SK-N-SH (cell line): ENCODE data around the gene SPAG9.

Source experiments
- EP300 ChIP-seq, 2 experiments: IDR thresholded peaks; 2 replicates each; pipeline versions ENCODE4 v1.4.0 to v1.6.1; 2012; ENCODE audit warnings: borderline replicate concordance in 1 of 2, low read depth in 1 of 2, low read length in 1 of 2
- NRF1 ChIP-seq: IDR thresholded peaks from 2 replicates; pipeline ENCODE4 v1.6.1; 2012; ENCODE audit warnings: low read depth, mild to moderate bottlenecking, low read length
- POLR2AphosphoS5 ChIP-seq: IDR thresholded peaks from 2 replicates; pipeline ENCODE4 v1.6.1; 2012; ENCODE audit warnings: low read depth, low read length
- SMC3 ChIP-seq: IDR thresholded peaks from 2 replicates; pipeline ENCODE4 v1.6.1; 2012; ENCODE audit warnings: low read depth, low read length, improper control_type of control experiment
- TEAD4 ChIP-seq: IDR thresholded peaks from 2 replicates; pipeline ENCODE4 v1.4.0; 2012; ENCODE audit warnings: mild to moderate bottlenecking, borderline replicate concordance; ENCODE audit not compliant: insufficient read depth
- TF ChIP-seq, protein P1 (sequence below): IDR thresholded peaks from 2 replicates; pipeline ENCODE4 v1.4.0; 2012; ENCODE audit warnings: low read depth, borderline replicate concordance
- TF ChIP-seq, protein P2 (sequence below): fragments of 200-600 bp; sonication (generic); IDR thresholded peaks from 2 replicates; pipeline ENCODE4 v1.6.1; 2017; ENCODE audit warnings: antibody characterized with exemption, mild to moderate bottlenecking, moderate library complexity
- TF ChIP-seq, protein P3 (sequence below): IDR thresholded peaks from 2 replicates; pipeline ENCODE4 v1.6.1; 2012; ENCODE audit warnings: mild to moderate bottlenecking, low read depth, low read length, moderate library complexity
- TF ChIP-seq, protein P4 (sequence below): IDR thresholded peaks from 2 replicates; pipeline ENCODE4; 2012
- TF ChIP-seq, protein P5 (sequence below): fragments of 150-350 bp; IDR thresholded peaks from 2 replicates; pipeline ENCODE4 v1.6.1; 2017; ENCODE audit warnings: antibody characterized with exemption, low read length, low read depth, borderline replicate concordance

DNA sequence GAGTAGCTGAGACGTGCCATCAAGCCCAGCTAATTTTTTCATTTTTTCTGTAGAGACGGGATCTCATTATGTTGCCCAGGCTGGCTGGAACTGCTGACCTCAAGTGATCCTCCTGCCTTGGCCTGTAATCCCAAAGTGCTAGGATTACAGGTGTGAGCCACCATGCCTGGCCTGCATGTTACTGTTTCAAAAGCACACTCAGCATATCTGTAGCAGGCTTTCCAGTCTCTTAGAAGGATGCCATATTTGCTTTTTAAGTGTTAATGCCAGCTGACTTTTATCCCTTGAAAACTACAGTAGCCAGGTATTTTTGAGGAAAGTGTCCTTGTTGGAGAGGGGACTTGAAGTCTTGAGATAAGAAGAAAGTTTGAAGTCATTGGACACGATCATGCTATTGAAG lies 15.3 kb upstream of the SPAG9 start:
- TF ChIP-seq EP300 (IDR thresholded peaks at IDR 0.05; ENCODE audit: borderline replicate concordance in 1 of 2, low read depth in 1 of 2, low read length in 1 of 2), result no peak
- TF ChIP-seq, protein P1, sequence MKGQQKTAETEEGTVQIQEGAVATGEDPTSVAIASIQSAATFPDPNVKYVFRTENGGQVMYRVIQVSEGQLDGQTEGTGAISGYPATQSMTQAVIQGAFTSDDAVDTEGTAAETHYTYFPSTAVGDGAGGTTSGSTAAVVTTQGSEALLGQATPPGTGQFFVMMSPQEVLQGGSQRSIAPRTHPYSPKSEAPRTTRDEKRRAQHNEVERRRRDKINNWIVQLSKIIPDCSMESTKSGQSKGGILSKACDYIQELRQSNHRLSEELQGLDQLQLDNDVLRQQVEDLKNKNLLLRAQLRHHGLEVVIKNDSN, result no peak
- TF ChIP-seq, protein P2, sequence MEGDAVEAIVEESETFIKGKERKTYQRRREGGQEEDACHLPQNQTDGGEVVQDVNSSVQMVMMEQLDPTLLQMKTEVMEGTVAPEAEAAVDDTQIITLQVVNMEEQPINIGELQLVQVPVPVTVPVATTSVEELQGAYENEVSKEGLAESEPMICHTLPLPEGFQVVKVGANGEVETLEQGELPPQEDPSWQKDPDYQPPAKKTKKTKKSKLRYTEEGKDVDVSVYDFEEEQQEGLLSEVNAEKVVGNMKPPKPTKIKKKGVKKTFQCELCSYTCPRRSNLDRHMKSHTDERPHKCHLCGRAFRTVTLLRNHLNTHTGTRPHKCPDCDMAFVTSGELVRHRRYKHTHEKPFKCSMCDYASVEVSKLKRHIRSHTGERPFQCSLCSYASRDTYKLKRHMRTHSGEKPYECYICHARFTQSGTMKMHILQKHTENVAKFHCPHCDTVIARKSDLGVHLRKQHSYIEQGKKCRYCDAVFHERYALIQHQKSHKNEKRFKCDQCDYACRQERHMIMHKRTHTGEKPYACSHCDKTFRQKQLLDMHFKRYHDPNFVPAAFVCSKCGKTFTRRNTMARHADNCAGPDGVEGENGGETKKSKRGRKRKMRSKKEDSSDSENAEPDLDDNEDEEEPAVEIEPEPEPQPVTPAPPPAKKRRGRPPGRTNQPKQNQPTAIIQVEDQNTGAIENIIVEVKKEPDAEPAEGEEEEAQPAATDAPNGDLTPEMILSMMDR, result no peak
- TF ChIP-seq, protein P3, sequence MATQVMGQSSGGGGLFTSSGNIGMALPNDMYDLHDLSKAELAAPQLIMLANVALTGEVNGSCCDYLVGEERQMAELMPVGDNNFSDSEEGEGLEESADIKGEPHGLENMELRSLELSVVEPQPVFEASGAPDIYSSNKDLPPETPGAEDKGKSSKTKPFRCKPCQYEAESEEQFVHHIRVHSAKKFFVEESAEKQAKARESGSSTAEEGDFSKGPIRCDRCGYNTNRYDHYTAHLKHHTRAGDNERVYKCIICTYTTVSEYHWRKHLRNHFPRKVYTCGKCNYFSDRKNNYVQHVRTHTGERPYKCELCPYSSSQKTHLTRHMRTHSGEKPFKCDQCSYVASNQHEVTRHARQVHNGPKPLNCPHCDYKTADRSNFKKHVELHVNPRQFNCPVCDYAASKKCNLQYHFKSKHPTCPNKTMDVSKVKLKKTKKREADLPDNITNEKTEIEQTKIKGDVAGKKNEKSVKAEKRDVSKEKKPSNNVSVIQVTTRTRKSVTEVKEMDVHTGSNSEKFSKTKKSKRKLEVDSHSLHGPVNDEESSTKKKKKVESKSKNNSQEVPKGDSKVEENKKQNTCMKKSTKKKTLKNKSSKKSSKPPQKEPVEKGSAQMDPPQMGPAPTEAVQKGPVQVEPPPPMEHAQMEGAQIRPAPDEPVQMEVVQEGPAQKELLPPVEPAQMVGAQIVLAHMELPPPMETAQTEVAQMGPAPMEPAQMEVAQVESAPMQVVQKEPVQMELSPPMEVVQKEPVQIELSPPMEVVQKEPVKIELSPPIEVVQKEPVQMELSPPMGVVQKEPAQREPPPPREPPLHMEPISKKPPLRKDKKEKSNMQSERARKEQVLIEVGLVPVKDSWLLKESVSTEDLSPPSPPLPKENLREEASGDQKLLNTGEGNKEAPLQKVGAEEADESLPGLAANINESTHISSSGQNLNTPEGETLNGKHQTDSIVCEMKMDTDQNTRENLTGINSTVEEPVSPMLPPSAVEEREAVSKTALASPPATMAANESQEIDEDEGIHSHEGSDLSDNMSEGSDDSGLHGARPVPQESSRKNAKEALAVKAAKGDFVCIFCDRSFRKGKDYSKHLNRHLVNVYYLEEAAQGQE, result no peak
- TF ChIP-seq POLR2AphosphoS5, result no peak
- TF ChIP-seq, protein P4, sequence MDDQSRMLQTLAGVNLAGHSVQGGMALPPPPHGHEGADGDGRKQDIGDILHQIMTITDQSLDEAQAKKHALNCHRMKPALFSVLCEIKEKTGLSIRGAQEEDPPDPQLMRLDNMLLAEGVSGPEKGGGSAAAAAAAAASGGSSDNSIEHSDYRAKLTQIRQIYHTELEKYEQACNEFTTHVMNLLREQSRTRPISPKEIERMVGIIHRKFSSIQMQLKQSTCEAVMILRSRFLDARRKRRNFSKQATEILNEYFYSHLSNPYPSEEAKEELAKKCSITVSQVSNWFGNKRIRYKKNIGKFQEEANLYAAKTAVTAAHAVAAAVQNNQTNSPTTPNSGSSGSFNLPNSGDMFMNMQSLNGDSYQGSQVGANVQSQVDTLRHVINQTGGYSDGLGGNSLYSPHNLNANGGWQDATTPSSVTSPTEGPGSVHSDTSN, result no peak
- TF ChIP-seq, protein P5, sequence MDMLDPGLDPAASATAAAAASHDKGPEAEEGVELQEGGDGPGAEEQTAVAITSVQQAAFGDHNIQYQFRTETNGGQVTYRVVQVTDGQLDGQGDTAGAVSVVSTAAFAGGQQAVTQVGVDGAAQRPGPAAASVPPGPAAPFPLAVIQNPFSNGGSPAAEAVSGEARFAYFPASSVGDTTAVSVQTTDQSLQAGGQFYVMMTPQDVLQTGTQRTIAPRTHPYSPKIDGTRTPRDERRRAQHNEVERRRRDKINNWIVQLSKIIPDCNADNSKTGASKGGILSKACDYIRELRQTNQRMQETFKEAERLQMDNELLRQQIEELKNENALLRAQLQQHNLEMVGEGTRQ, result no peak
- TF ChIP-seq SMC3, result no peak
- no peak for TF ChIP-seq TEAD4
- no peak for TF ChIP-seq NRF1
